Urinary bladder (tissue), 4 donors: Measurements from ENCODE around the gene WTAP. TPM values are rescaled to one million over a fixed set of nuclear protein-coding genes. Genes with fewer than 3 reads are reported as not detected.
"Not testable (repeated sequence)": the region's sequence is repeated elsewhere in the genome, so short reads cannot be mapped to it uniquely, and the experiment has no call there.

Experiments
- DNase-seq: peaks from one replicate; pipeline ENCODE4 v3.0.0-alpha.2; 2015; ENCODE audit errors: extremely low spot score
- H3K27ac ChIP-seq: one replicate; pipeline ENCODE4 v1.5.1; 2013; ENCODE audit warnings: low read depth, mild to moderate bottlenecking, moderate library complexity
- H3K36me3 ChIP-seq: one replicate; pipeline ENCODE4 v1.6.1; 2013; ENCODE audit warnings: mild to moderate bottlenecking, moderate library complexity; ENCODE audit not compliant: insufficient read depth
- H3K4me1 ChIP-seq: one replicate; pipeline ENCODE4 v1.6.1; 2013; ENCODE audit warnings: mild to moderate bottlenecking, moderate library complexity; ENCODE audit not compliant: insufficient read depth
- H3K4me3 ChIP-seq: one replicate; pipeline ENCODE4 v1.5.1; 2013; ENCODE audit warnings: low read depth, low read length
- WGBS: extraction: QIAGEN DNeasy Blood & Tissue Kit; methylation state at CpG from one replicate; pipeline ENCODE4 v1.1.7; 2013; 5-methylcytosine and 5-hydroxymethylcytosine counted together
- polyA plus RNA-seq: library from polyadenylated mRNA; stranded (reverse); fragments of 200-250 nt; gene quantifications from one replicate; pipeline ENCODE4 v1.2.3, GENCODE V29; 2013
- total RNA-seq: library from RNA; depleted of rRNA; stranded (reverse); fragments of >200 nt; gene quantifications from one replicate; pipeline ENCODE4 v1.2.3, GENCODE V29; 2014
- donor health status: healthy with polysubstance abuse.
- donor health status: healthy.

Gene WTAP
- total and polyA plus RNA-seq, 2 donors, result 73.5 to 103 TPM

GRCh38 chr6:159769470-159769869 lies 42.2 kb downstream of the WTAP start:
- DNase-seq, result no peak
- Histone ChIP-seq H3K27ac (no peak overlapping the region), H3K4me1 (no peaks in the 10 kb centered on the region), H3K4me3 (no peak overlapping the region), H3K36me3 (no peaks in the 10 kb centered on the region)

- no peak overlapping the region for H3K4me3 ChIP-seq
Observed at GRCh38 chr6:159772196-159772595, 44.9 kb downstream of the WTAP start.

GRCh38 chr6:159777240-159777904 lies 50.1 kb downstream of the WTAP start:
- WGBS, result 80% methylated on average over 7 of the region's 7 CpGs
- no peak for DNase-seq
- H3K27ac ChIP-seq, result no peak overlapping the region
- H3K4me3 ChIP-seq, result no peak overlapping the region
- peaks cover 5% of the 10 kb centered on the region for H3K36me3 ChIP-seq
- no peaks in the 10 kb centered on the region for H3K4me1 ChIP-seq

More at GRCh38 chr6:159772196-159772595, 44.9 kb downstream of the WTAP start:
- no peaks in the 10 kb centered on the region for H3K4me1 ChIP-seq
- H3K36me3 ChIP-seq, result no peaks in the 10 kb centered on the region
- DNase-seq, result no peak
- WGBS, result 0% methylated on average over 1 of the region's 1 CpG
- no peak overlapping the region for H3K27ac ChIP-seq

GRCh38 chr6:159778131-159778530 lies 50.8 kb downstream of the WTAP start:
- no peak for DNase-seq
- no peak overlapping the region for H3K27ac ChIP-seq
- no peak overlapping the region for H3K4me3 ChIP-seq
- peaks cover 5% of the 10 kb centered on the region for H3K36me3 ChIP-seq
- WGBS, result 41% methylated on average over 1 of the region's 1 CpG
- H3K4me1 ChIP-seq, result no peaks in the 10 kb centered on the region

- no peak for DNase-seq
- 60% methylated on average over 3 of the region's 3 CpGs for WGBS
- Histone ChIP-seq H3K4me1 (no peaks in the 10 kb centered on the region), H3K4me3 (no peak overlapping the region), H3K27ac (no peak overlapping the region), H3K36me3 (peaks cover 5% of the 10 kb centered on the region)
Observed at GRCh38 chr6:159778542-159779103, 51.3 kb downstream of the WTAP start.

GRCh38 chr6:159788276-159788675 lies 61.0 kb downstream of the WTAP start:
- Histone ChIP-seq H3K4me3 (peak overlapping the region; percentile 95), H3K27ac (no peak overlapping the region), H3K36me3 (peaks cover 2% of the 10 kb centered on the region), H3K4me1 (peaks cover 2% of the 10 kb centered on the region)
- no peak for DNase-seq
- WGBS, result 36% methylated on average over 15 of the region's 15 CpGs

- no peak for DNase-seq
- Histone ChIP-seq H3K4me1 (peaks cover 2% of the 10 kb centered on the region), H3K36me3 (peaks cover 3% of the 10 kb centered on the region), H3K4me3 (peak overlapping the region; percentile 95), H3K27ac (peak overlapping the region; percentile 86)
- under 1% methylated on average over 60 of the region's 60 CpGs for WGBS
Observed at GRCh38 chr6:159788753-159789376, 61.6 kb downstream of the WTAP start.

- under 1% methylated on average over 64 of the region's 64 CpGs for WGBS
- peak; percentile 100 for DNase-seq
- Histone ChIP-seq H3K4me3 (peak within 1 kb of the TSS; percentile 95), H3K27ac (peak within 1 kb of the TSS; percentile 86), H3K4me1 (peaks cover 2% of the 10 kb centered on the region), H3K36me3 (peaks cover 3% of the 10 kb centered on the region)
Observed at GRCh38 chr6:159789377-159790148, 62.3 kb downstream of the WTAP start, which contains the start of gene TCP1. Gene TCP1, minus strand, starts transcription at chr6:159789602. Its CDS starts 134 bp downstream, at chr6:159789468.

GRCh38 chr6:159790149-159790955 lies 63.0 kb downstream of the WTAP start, which contains the start of gene MRPL18:
Gene MRPL18, plus strand, starts transcription at chr6:159790467. Its CDS starts 121 bp downstream, at chr6:159790588.
- WGBS, result under 1% methylated on average over 56 of the region's 56 CpGs
- DNase-seq, result peak; percentile 95
- H3K27ac ChIP-seq, result peak within 1 kb of the TSS; percentile 86

GRCh38 chr6:159790956-159791598 lies 63.8 kb downstream of the WTAP start:
- H3K4me1 ChIP-seq, result no peaks in the 10 kb centered on the region
- no peak for DNase-seq
- H3K27ac ChIP-seq, result no peak overlapping the region
- peak overlapping the region; percentile 50 for H3K4me3 ChIP-seq
- peaks cover 3% of the 10 kb centered on the region for H3K36me3 ChIP-seq
- 14% methylated on average over 18 of the region's 18 CpGs for WGBS

More at GRCh38 chr6:159790149-159790955, 63.0 kb downstream of the WTAP start, which contains the start of gene MRPL18:
- H3K4me1 ChIP-seq, result peaks cover 1% of the 10 kb centered on the region
- H3K4me3 ChIP-seq, result peak within 1 kb of the TSS; percentile 95
- peaks cover 3% of the 10 kb centered on the region for H3K36me3 ChIP-seq

- DNase-seq, H3K36me3 ChIP-seq, H3K4me3 ChIP-seq, H3K4me1 ChIP-seq, H3K27ac ChIP-seq: not testable (repeated sequence)
- WGBS, result 77% methylated on average over 8 of the region's 8 CpGs
Observed at GRCh38 chr6:159794976-159795375, 67.7 kb downstream of the WTAP start.

- Histone ChIP-seq H3K4me3 (no peak overlapping the region), H3K36me3 (peaks cover 10% of the 10 kb centered on the region), H3K27ac (no peak overlapping the region), H3K4me1 (no peaks in the 10 kb centered on the region)
- no peak for DNase-seq
- 43% methylated on average over 1 of the region's 1 CpG for WGBS
Observed at GRCh38 chr6:159797554-159797953, 70.2 kb downstream of the WTAP start.
